Panc1 (cell line): ENCODE data around the gene RBBP8. TPM values are rescaled to one million over a fixed set of nuclear protein-coding genes. Genes with fewer than 3 reads are reported as not detected.

Experiments
- ATAC-seq: fragments of 200-7000 bp; cut with Tn5 transposase; 2 replicates; pipeline ENCODE4 v1.9.1; 2020; ENCODE audit warnings: mild to moderate bottlenecking, moderate library complexity
- BruUV-seq: library from RNA; stranded (reverse); fragments of 400-500 nt; replicated peaks from 2 replicates; lab custom pipeline; 2021; lab: Mats Ljungman, UMichigan
- CTCF ChIA-PET: fragments of 300-600 bp; sonication (Branson Sonifier 250); formaldehyde crosslinking; loops from one replicate; lab custom pipeline; 2022; ENCODE audit warnings: antibody characterized with exemption; lab: Charles Lee
- POLR2A ChIA-PET: fragments of 300-600 bp; sonication (Branson Sonifier 250); formaldehyde crosslinking; loops from one replicate; lab custom pipeline; 2022; ENCODE audit warnings: antibody characterized with exemption; lab: Charles Lee
- DNase-seq: peaks from one replicate; pipeline ENCODE4 v3.0.0-alpha.2; 2010; ENCODE audit warnings: low read depth, low spot score
- H3K27ac ChIP-seq: 2 replicates; pipeline ENCODE4 v1.5.1; 2011; ENCODE audit warnings: mild to moderate bottlenecking, low read length, inconsistent platforms
- H3K27me3 ChIP-seq: fragments of 200-500 bp; sonication (Bioruptor generic); 2 replicates; pipeline ENCODE4 v1.6.0; 2014; ENCODE audit warnings: low read length, inconsistent platforms; ENCODE audit not compliant: control insufficient read depth, insufficient read depth
- H3K36me3 ChIP-seq: fragments of 200-500 bp; sonication (Bioruptor generic); 2 replicates; pipeline ENCODE4 v1.5.1; 2014; ENCODE audit warnings: inconsistent platforms, mild to moderate bottlenecking, low read length, moderate library complexity; ENCODE audit not compliant: control insufficient read depth, insufficient read depth
- H3K4me1 ChIP-seq: 2 replicates; pipeline ENCODE4 v1.5.1; 2011; ENCODE audit warnings: inconsistent platforms, mild to moderate bottlenecking, low read length, moderate library complexity; ENCODE audit not compliant: control insufficient read depth, insufficient read depth
- H3K4me3 ChIP-seq, 2 experiments: 2 replicates each; pipeline ENCODE4 v1.5.1; 2011 to 2012; ENCODE audit warnings: low read depth in 2 of 2, low read length in 2 of 2, mild to moderate bottlenecking in 2 of 2, inconsistent platforms in 1 of 2, moderate library complexity in 1 of 2
- H3K9me3 ChIP-seq: fragments of 200-500 bp; sonication (Bioruptor generic); 2 replicates; pipeline ENCODE4 v1.5.1; 2014; ENCODE audit warnings: low read depth, mild to moderate bottlenecking, inconsistent platforms, low read length, moderate library complexity; ENCODE audit not compliant: control insufficient read depth, insufficient read depth
- POLR2AphosphoS5 ChIP-seq: IDR thresholded peaks from 2 replicates; pipeline ENCODE4 v1.6.1; 2012; ENCODE audit warnings: mild to moderate bottlenecking, low read depth, low read length, moderate library complexity
- SIN3A ChIP-seq: IDR thresholded peaks from 2 replicates; pipeline ENCODE4 v1.6.1; 2012; ENCODE audit warnings: low read depth, mild to moderate bottlenecking, low read length, moderate library complexity, borderline replicate concordance; ENCODE audit not compliant: insufficient read depth
- TCF7L2 ChIP-seq: IDR thresholded peaks from 2 replicates; pipeline ENCODE4 v1.6.1; 2011; ENCODE audit warnings: mild to moderate bottlenecking, low read depth, low read length, inconsistent platforms
- in situ Hi-C: cut with HindIII; loops from 2 replicates; pipeline ENCODE4 v1.10.0; 2016; ENCODE audit warnings: low sequenced_read_pairs, low pct_unique_long_range_greater_than_20kb
- intact Hi-C: fragments of 100-400 bp; cut with micrococcal nuclease; formaldehyde crosslinking; loops from one replicate; pipeline ENCODE4 v1.10.0; 2022; ENCODE audit not compliant: unreplicated experiment
- total RNA-seq: library from RNA; stranded (reverse); gene quantifications from one replicate; pipeline ENCODE4 v1.2.1, GENCODE V29; 2021; ENCODE audit not compliant: unreplicated experiment
- TF ChIP-seq, protein P1 (sequence below), 2 experiments: IDR thresholded peaks; 2 replicates each; pipeline ENCODE4 v1.6.1; 2011 to 2012; ENCODE audit warnings: low read depth in 2 of 2, control low read depth in 1 of 2, low read length in 1 of 2, mild to moderate bottlenecking in 1 of 2, moderate library complexity in 1 of 2; ENCODE audit not compliant: insufficient read depth in 1 of 2
- TF ChIP-seq, protein P2 (sequence below): fragments of 450-650 bp; IDR thresholded peaks from 2 replicates; pipeline ENCODE4 v1.5.1; 2017; ENCODE audit warnings: mild to moderate bottlenecking

The RBBP8 gene
- total RNA-seq, 1 experiment from 2014 or later = 62.8 TPM

DNA sequence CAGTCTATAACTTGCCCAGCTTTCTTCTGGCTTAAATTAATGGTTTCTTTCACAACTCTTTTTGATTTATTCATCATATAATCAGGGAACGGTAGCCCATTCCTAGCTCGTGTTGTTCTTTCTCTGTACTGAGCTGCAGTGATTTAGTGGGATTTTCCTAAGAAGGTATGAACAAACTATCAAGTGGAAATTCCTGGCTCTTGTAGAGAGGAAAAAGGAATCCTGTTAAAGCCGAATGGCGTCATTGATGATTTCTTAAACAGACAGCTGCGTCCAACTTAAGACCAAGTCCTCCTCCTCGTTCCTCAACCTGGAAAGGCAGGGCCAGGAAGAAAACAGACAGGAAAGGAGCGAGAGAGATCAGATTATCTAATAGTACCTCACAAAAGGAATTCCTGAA lies 132.9 kb downstream of the RBBP8 start:
- no peak for TF ChIP-seq SIN3A
- DNase-seq (no peak), ATAC-seq (no peak)
- ChIA-PET POLR2A (interaction anchor here (0.5 to 0.6 kb wide), 2 partner anchors 30 to 55 kb away, joined by 3 to 4 read pairs; no protein-coding TSS in a partner anchor), CTCF (no interaction called here)
- H3K27ac ChIP-seq = no peak overlapping the region
- intact Hi-C loops (loop anchor here (10.0 kb wide), 1 partner anchor 51 kb away; no protein-coding TSS in a partner anchor), in situ Hi-C loops (no loop called here)
- H3K36me3 ChIP-seq = no peaks in the 10 kb centered on the region
- H3K9me3 ChIP-seq = peaks cover 9% of the 10 kb centered on the region; the same call in 1 of the 2 replicates
- H3K4me3 ChIP-seq = no peak overlapping the region
- no peaks in the 10 kb centered on the region for H3K27me3 ChIP-seq
- peaks cover 4% of the 10 kb centered on the region for H3K4me1 ChIP-seq
- BruUV-seq = no TSS peak

DNA sequence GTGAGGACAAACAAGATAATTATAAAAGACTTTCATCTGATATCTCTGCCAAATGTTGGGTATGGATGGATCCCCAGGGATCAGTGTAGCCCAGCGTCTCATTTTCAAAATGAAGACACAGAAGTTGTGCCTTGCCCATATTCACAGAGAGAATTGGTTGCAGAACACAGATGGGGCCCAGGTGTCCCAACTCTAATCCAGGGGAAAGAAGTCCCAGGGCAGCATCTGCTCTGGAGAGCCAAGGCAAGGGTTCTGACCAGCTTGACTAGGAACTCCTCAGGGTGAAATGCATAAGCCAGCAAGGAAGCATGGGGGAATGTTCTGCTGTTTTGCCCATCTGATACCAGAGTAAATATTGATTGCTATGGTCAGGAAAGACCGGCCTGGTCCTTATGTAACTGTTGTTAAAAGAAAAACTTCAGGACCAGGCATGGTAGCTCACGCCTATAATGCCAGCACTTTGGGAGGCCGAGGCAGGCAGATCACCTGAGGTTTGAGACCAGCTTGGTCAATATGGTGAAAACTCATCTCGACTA lies 133.4 kb downstream of the RBBP8 start:
- TF ChIP-seq SIN3A (no peak), TCF7L2 (no peak), POLR2AphosphoS5 (no peak)
- TF ChIP-seq, protein P1, sequence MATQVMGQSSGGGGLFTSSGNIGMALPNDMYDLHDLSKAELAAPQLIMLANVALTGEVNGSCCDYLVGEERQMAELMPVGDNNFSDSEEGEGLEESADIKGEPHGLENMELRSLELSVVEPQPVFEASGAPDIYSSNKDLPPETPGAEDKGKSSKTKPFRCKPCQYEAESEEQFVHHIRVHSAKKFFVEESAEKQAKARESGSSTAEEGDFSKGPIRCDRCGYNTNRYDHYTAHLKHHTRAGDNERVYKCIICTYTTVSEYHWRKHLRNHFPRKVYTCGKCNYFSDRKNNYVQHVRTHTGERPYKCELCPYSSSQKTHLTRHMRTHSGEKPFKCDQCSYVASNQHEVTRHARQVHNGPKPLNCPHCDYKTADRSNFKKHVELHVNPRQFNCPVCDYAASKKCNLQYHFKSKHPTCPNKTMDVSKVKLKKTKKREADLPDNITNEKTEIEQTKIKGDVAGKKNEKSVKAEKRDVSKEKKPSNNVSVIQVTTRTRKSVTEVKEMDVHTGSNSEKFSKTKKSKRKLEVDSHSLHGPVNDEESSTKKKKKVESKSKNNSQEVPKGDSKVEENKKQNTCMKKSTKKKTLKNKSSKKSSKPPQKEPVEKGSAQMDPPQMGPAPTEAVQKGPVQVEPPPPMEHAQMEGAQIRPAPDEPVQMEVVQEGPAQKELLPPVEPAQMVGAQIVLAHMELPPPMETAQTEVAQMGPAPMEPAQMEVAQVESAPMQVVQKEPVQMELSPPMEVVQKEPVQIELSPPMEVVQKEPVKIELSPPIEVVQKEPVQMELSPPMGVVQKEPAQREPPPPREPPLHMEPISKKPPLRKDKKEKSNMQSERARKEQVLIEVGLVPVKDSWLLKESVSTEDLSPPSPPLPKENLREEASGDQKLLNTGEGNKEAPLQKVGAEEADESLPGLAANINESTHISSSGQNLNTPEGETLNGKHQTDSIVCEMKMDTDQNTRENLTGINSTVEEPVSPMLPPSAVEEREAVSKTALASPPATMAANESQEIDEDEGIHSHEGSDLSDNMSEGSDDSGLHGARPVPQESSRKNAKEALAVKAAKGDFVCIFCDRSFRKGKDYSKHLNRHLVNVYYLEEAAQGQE (IDR thresholded peaks at IDR 0.05; ENCODE audit: insufficient read depth in 1 of 2, low read depth in 2 of 2, low read length in 1 of 2) = no peak
- TF ChIP-seq, protein P2, sequence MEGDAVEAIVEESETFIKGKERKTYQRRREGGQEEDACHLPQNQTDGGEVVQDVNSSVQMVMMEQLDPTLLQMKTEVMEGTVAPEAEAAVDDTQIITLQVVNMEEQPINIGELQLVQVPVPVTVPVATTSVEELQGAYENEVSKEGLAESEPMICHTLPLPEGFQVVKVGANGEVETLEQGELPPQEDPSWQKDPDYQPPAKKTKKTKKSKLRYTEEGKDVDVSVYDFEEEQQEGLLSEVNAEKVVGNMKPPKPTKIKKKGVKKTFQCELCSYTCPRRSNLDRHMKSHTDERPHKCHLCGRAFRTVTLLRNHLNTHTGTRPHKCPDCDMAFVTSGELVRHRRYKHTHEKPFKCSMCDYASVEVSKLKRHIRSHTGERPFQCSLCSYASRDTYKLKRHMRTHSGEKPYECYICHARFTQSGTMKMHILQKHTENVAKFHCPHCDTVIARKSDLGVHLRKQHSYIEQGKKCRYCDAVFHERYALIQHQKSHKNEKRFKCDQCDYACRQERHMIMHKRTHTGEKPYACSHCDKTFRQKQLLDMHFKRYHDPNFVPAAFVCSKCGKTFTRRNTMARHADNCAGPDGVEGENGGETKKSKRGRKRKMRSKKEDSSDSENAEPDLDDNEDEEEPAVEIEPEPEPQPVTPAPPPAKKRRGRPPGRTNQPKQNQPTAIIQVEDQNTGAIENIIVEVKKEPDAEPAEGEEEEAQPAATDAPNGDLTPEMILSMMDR = no peak
- CTCF ChIA-PET = no interaction called here
- Histone ChIP-seq H3K4me3 (no peak overlapping the region), H3K36me3 (no peaks in the 10 kb centered on the region), H3K27me3 (no peaks in the 10 kb centered on the region), H3K27ac (peak overlapping the region; percentile 1; the same call in 1 of the 2 replicates), H3K9me3 (peaks cover 9% of the 10 kb centered on the region; the same call in 1 of the 2 replicates), H3K4me1 (peaks cover 4% of the 10 kb centered on the region)
- POLR2A ChIA-PET = interaction anchor here (0.5 to 0.7 kb wide), 3 partner anchors 23 to 54 kb away, joined by 3 to 4 read pairs (median 3); no protein-coding TSS in a partner anchor
- in situ Hi-C loops (no loop called here), intact Hi-C loops (loop anchor here (10.0 kb wide), 1 partner anchor 52 kb away; no protein-coding TSS in a partner anchor)
- BruUV-seq = no TSS peak
- DNase-seq = no peak
- ATAC-seq = no peak

DNA sequence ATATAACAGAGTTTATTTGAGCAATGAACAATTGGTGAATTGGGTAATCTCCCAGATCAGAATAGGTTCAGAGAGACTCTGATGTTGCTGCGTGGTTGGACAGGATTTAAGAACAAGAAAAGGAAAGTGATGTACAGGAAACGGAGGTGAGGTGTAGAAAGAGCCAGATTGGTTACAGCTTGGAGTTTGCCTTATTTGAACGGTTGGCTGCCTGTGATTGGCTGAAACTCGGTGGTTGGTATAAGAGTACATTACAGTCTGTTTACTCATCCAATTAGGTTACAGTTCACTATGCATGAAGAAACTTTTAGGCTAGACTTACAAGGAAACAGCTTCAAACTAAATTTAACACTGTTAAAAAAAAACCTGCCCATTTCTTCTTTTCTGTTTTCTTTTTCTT lies 134.1 kb downstream of the RBBP8 start:
- DNase-seq (no peak), ATAC-seq (no peak)
- Histone ChIP-seq H3K9me3 (peaks cover 9% of the 10 kb centered on the region; the same call in 1 of the 2 replicates), H3K27me3 (no peaks in the 10 kb centered on the region), H3K36me3 (no peaks in the 10 kb centered on the region), H3K27ac (no peak overlapping the region), H3K4me1 (peaks cover 4% of the 10 kb centered on the region), H3K4me3 (no peak overlapping the region)
- CTCF ChIA-PET = interaction anchor here (0.6 kb wide), 2 partner anchors 11 to 30 kb away, joined by 7 to 8 read pairs; no protein-coding TSS in a partner anchor
- in situ Hi-C loops (no loop called here), intact Hi-C loops (loop anchor here (10.0 kb wide), 1 partner anchor 52 kb away; no protein-coding TSS in a partner anchor)
- POLR2A ChIA-PET = interaction anchor here (0.6 to 0.7 kb wide), 4 partner anchors 23 to 1249 kb away, joined by 3 to 13 read pairs (median 6); no protein-coding TSS in a partner anchor
- no TSS peak for BruUV-seq
- no peak for TF ChIP-seq TCF7L2
- TF ChIP-seq, protein P2 = no peak
- no peak for TF ChIP-seq SIN3A
- no peak for TF ChIP-seq POLR2AphosphoS5
- TF ChIP-seq, protein P1 (IDR thresholded peaks at IDR 0.05; ENCODE audit: insufficient read depth in 1 of 2, low read depth in 2 of 2, low read length in 1 of 2) = no peak
